Mesenchymal stem cell (in vitro differentiated cells and primary cell): Measurements from ENCODE around the gene MALT1.
A peak's percentile ranks its signal among the peaks of the same experiment; 100 is the strongest.

Source experiments
- DNase-seq: peaks from one replicate; pipeline ENCODE4 v3.0.0-alpha.2; 2013
- H2AFZ ChIP-seq: one replicate; pipeline ENCODE4 v1.6.1; 2013; ENCODE audit warnings: low read depth, mild to moderate bottlenecking, control low read depth, inconsistent platforms, low read length, moderate library complexity
- H2AK5ac ChIP-seq: 2 replicates; pipeline ENCODE4 v1.6.1; 2013; ENCODE audit warnings: low read length, moderate library complexity, mild to moderate bottlenecking, inconsistent platforms; ENCODE audit not compliant: severe bottlenecking
- H2BK120ac ChIP-seq: one replicate; pipeline ENCODE4 v1.6.1; 2013; ENCODE audit warnings: low read depth, mild to moderate bottlenecking, inconsistent platforms, low read length, moderate library complexity
- H2BK12ac ChIP-seq, 2 experiments: one replicate each; pipeline ENCODE4 v1.6.1; 2013; ENCODE audit warnings: inconsistent platforms in 2 of 2, low read length in 2 of 2, mild to moderate bottlenecking in 2 of 2, moderate library complexity in 2 of 2, control low read depth in 1 of 2
- H2BK15ac ChIP-seq: one replicate; pipeline ENCODE4 v1.6.1; 2013; ENCODE audit warnings: mild to moderate bottlenecking, low read depth, inconsistent platforms; ENCODE audit not compliant: poor library complexity, severe bottlenecking
- H2BK5ac ChIP-seq: 2 replicates; pipeline ENCODE4 v1.6.1; 2013; ENCODE audit warnings: low read depth, mild to moderate bottlenecking, low read length, control low read depth, inconsistent platforms; ENCODE audit not compliant: poor library complexity, severe bottlenecking
- H3K14ac ChIP-seq, 2 experiments: one replicate each; pipeline ENCODE4 v1.6.1; 2013; ENCODE audit warnings: inconsistent platforms in 2 of 2, low read length in 2 of 2, control low read depth in 1 of 2, mild to moderate bottlenecking in 1 of 2, moderate library complexity in 1 of 2
- H3K18ac ChIP-seq, 2 experiments: one replicate each; pipeline ENCODE4 v1.6.1; 2013; ENCODE audit warnings: inconsistent platforms in 2 of 2, low read length in 2 of 2, control low read depth in 1 of 2, low read depth in 1 of 2, mild to moderate bottlenecking in 1 of 2
- H3K23ac ChIP-seq, 2 experiments: one replicate each; pipeline ENCODE4 v1.6.1; 2013; ENCODE audit warnings: inconsistent platforms in 2 of 2, low read length in 2 of 2, mild to moderate bottlenecking in 2 of 2, moderate library complexity in 2 of 2, control low read depth in 1 of 2
- H3K27ac ChIP-seq: 2 replicates; pipeline ENCODE4 v1.5.1; 2013; ENCODE audit warnings: mild to moderate bottlenecking, moderate library complexity, low read length, control low read depth, inconsistent platforms; ENCODE audit not compliant: poor library complexity, severe bottlenecking
- H3K27me3 ChIP-seq, 2 experiments: 2 replicates each; pipeline versions ENCODE4 v1.6.1 to v1.7.0; 2013; ENCODE audit warnings: low read length in 2 of 2, mild to moderate bottlenecking in 2 of 2, moderate library complexity in 2 of 2, control low read depth in 1 of 2, inconsistent platforms in 1 of 2; ENCODE audit not compliant: control insufficient read depth in 1 of 2, insufficient read depth in 1 of 2
- H3K36me3 ChIP-seq, 2 experiments: 2 replicates each; pipeline versions ENCODE4 v1.6.1 to v1.7.0; 2013; ENCODE audit warnings: low read length in 2 of 2, control low read depth in 1 of 2, inconsistent platforms in 1 of 2, low read depth in 1 of 2, mild to moderate bottlenecking in 1 of 2; ENCODE audit not compliant: insufficient read depth in 2 of 2, control insufficient read depth in 1 of 2
- H3K4ac ChIP-seq, 2 experiments: one replicate each; pipeline ENCODE4 v1.6.1; 2013; ENCODE audit warnings: inconsistent platforms in 2 of 2, low read length in 2 of 2, mild to moderate bottlenecking in 2 of 2, moderate library complexity in 2 of 2, control low read depth in 1 of 2, low read depth in 1 of 2
- H3K4me1 ChIP-seq: 2 replicates; pipeline ENCODE4 v1.6.1; 2013; ENCODE audit warnings: low read depth, low read length, control low read depth; ENCODE audit not compliant: control insufficient read depth, insufficient read depth
- H3K4me2 ChIP-seq: 2 replicates; pipeline ENCODE4 v1.6.1; 2013; ENCODE audit warnings: low read length, mild to moderate bottlenecking, inconsistent platforms; ENCODE audit not compliant: poor library complexity, severe bottlenecking
- H3K4me3 ChIP-seq, 2 experiments: 2 replicates each; pipeline versions ENCODE4 v1.5.1 to v1.7.0; 2013; ENCODE audit warnings: low read length in 2 of 2, mild to moderate bottlenecking in 2 of 2, control low read depth in 1 of 2, low read depth in 1 of 2; ENCODE audit not compliant: insufficient read depth in 1 of 2
- H3K79me1 ChIP-seq: replicated peaks from 2 replicates; pipeline ENCODE4 v1.6.1; 2013; ENCODE audit warnings: mild to moderate bottlenecking, control low read depth, low read length, inconsistent platforms; ENCODE audit not compliant: poor library complexity, severe bottlenecking
- H3K9ac ChIP-seq: 2 replicates; pipeline ENCODE4 v1.7.0; 2013; ENCODE audit warnings: mild to moderate bottlenecking, low read length, moderate library complexity
- H3K9me3 ChIP-seq: 2 replicates; pipeline ENCODE4 v1.7.0; 2013; ENCODE audit warnings: mild to moderate bottlenecking, low read length; ENCODE audit not compliant: control insufficient read depth
- H4K8ac ChIP-seq: one replicate; pipeline ENCODE4 v1.6.1; 2013; ENCODE audit warnings: inconsistent platforms, mild to moderate bottlenecking, low read length, moderate library complexity
- H4K91ac ChIP-seq: one replicate; pipeline ENCODE4 v1.6.1; 2013; ENCODE audit warnings: mild to moderate bottlenecking, low read length, inconsistent platforms
- WGBS: methylation state at CpG from one replicate; pipeline ENCODE4 v1.1.7; 2013; ENCODE audit warnings: mixed read lengths; 5-methylcytosine and 5-hydroxymethylcytosine counted together

MALT1 gene

DNA sequence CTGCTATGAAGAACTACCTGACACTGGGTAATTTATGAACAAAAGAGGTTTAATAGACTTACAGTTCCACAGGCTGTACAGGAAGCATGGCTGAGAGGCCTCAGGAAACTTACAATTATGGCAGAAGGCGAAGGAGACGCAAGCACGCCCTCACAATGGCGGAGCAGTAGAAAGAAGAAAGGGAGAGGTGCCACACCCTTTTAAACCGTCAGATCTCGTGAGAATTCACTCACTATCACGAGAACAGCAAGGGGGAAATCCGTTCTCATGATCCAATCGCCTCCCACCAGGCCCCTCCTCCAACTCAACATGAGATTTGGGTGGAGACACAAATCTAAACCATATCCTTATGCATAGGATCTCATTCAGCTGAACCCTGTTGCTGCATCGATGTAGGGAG, 108.8 kb downstream of the MALT1 start:
- H4K91ac ChIP-seq, result no peak overlapping the region
- no peak overlapping the region for H2AFZ ChIP-seq
- H3K27ac ChIP-seq, result no peak overlapping the region
- H2BK12ac ChIP-seq, result peak overlapping the region in 1 of 2 experiments; percentile 29
- H3K4me1 ChIP-seq, result peaks cover 10% of the 10 kb centered on the region
- no peak overlapping the region for H2BK120ac ChIP-seq
- WGBS, result 91% methylated on average over 10 of the region's 10 CpGs
- no peak overlapping the region for H2AK5ac ChIP-seq
- no peak overlapping the region for H3K4me3 ChIP-seq
- DNase-seq, result no peak
- peaks cover 0 to 6% of the 10 kb centered on the region in 2 experiments for H3K27me3 ChIP-seq
- H3K9ac ChIP-seq, result no peak overlapping the region
- no peak overlapping the region for H3K4ac ChIP-seq
- H3K36me3 ChIP-seq, result no peaks in the 10 kb centered on the region
- no peak overlapping the region for H3K18ac ChIP-seq
- no peak overlapping the region for H2BK15ac ChIP-seq
- H3K4me2 ChIP-seq, result no peak overlapping the region
- no peak overlapping the region for H3K14ac ChIP-seq
- H4K8ac ChIP-seq, result no peak overlapping the region
- no peak overlapping the region for H2BK5ac ChIP-seq
- H3K79me1 ChIP-seq, result no peaks in the 10 kb centered on the region
- H3K9me3 ChIP-seq, result no peaks in the 10 kb centered on the region
- H3K23ac ChIP-seq, result no peak overlapping the region

GRCh38 chr18:58781627-58782194, 110.4 kb downstream of the MALT1 start:
- Histone ChIP-seq H2BK5ac (no peak overlapping the region), H2BK15ac (peak overlapping the region; percentile 1), H3K36me3 (no peaks in the 10 kb centered on the region), H3K79me1 (no peaks in the 10 kb centered on the region), H3K9me3 (no peaks in the 10 kb centered on the region), H2AK5ac (no peak overlapping the region), H3K4ac (peak overlapping the region in 1 of 2 experiments; percentile 42), H3K14ac (peak overlapping the region in 1 of 2 experiments; percentile 5), H4K91ac (peak overlapping the region; percentile 87), H2AFZ (no peak overlapping the region), H2BK12ac (peak overlapping the region; percentile 81 to 92), H3K4me3 (no peak overlapping the region), H3K23ac (no peak overlapping the region), H4K8ac (no peak overlapping the region), H3K4me1 (peaks cover 14% of the 10 kb centered on the region), H3K27ac (no peak overlapping the region), H3K4me2 (no peak overlapping the region), H3K9ac (no peak overlapping the region), H3K27me3 (peaks cover 0 to 6% of the 10 kb centered on the region in 2 experiments), H3K18ac (peak overlapping the region; percentile 6 to 83), H2BK120ac (no peak overlapping the region)
- peak; percentile 85 for DNase-seq
- 21% methylated on average over 8 of the region's 10 CpGs for WGBS

DNA sequence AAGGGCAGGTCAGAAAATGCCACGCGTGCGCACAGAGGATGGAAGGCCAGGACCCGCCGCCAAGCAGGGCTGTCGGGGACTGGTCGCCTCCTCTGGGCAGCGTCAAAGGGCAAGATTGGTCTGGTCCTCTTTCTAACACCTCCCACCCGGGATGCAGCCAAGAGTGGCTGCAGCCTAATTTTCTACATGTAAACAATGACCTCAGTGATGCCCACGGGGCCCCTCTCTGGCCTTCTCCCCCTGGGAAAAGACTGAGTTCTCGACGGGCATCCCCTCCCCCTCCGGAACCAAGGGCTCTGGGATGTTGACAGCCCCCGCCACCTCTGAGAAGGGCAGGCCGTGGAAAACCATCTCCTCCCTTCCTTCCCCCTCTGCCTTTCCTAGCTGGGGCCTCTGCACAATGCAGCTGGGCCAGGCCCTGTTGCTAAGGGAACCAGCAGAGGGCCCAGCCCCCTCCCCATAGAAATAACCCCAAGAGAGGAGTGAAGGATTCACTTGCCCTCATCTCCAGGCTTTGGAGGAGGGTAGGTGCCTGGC, 113.4 kb downstream of the MALT1 start:
- no peak overlapping the region for H3K4me2 ChIP-seq
- peak overlapping the region; percentile 73 to 83 for H3K18ac ChIP-seq
- H3K27me3 ChIP-seq, result peaks cover 0 to under 1% of the 10 kb centered on the region in 2 experiments
- H4K91ac ChIP-seq, result peak overlapping the region; percentile 89
- peak overlapping the region; percentile 63 for H2BK5ac ChIP-seq
- H3K4me3 ChIP-seq, result no peak overlapping the region
- peak overlapping the region; percentile 44 for H2BK120ac ChIP-seq
- H3K4ac ChIP-seq, result peak overlapping the region; percentile 52 to 88
- H2AK5ac ChIP-seq, result peak overlapping the region; percentile 25
- H3K14ac ChIP-seq, result peak overlapping the region in 1 of 2 experiments; percentile 30
- H2BK15ac ChIP-seq, result peak overlapping the region; percentile 89
- H2BK12ac ChIP-seq, result peak overlapping the region; percentile 12 to 98
- peak overlapping the region; percentile 61 for H4K8ac ChIP-seq
- no peaks in the 10 kb centered on the region for H3K79me1 ChIP-seq
- 34% methylated on average over 15 of the region's 15 CpGs for WGBS
- H3K27ac ChIP-seq, result peak overlapping the region; percentile 43
- peak; percentile 37 for DNase-seq
- peak overlapping the region in 1 of 2 experiments; percentile 70 for H3K23ac ChIP-seq
- peak overlapping the region; percentile 74 for H2AFZ ChIP-seq
- no peaks in the 10 kb centered on the region for H3K9me3 ChIP-seq
- H3K9ac ChIP-seq, result no peak overlapping the region
- H3K4me1 ChIP-seq, result peaks cover 16% of the 10 kb centered on the region
- H3K36me3 ChIP-seq, result no peaks in the 10 kb centered on the region

DNA sequence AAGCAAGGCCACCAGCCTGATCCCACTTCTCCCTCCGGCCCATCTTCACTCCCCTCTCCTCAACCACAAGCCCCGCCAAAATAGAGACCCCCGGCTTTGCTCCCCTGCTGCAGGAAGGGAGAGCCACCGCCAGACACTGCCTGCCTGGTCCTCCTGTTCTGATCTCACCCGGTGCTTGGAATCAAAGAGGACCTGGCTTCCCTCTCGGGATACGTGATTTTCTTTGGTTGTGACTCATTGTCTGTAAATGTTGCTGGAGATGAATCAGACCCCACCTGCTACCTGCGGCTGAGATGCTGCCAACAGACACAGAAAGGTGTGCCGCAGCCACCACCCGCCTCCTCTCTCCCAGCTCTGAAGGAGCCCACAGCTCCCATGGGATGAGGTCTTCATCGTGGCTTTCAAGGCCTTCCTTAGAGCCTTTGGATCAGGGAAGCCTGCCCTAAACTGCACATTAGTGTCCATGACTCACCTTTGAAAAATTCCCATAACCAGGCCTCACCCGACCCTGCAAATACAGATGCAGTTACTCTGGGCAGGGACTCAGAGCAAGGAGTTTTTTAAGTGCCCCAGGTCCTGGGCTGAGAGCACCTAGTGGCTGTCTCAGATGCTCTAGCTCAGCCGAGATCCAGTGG, 114.0 kb downstream of the MALT1 start:
- H3K14ac ChIP-seq, result peak overlapping the region in 1 of 2 experiments; percentile 30
- peak overlapping the region; percentile 1 to 98 for H2BK12ac ChIP-seq
- H3K9me3 ChIP-seq, result no peaks in the 10 kb centered on the region
- H3K23ac ChIP-seq, result peak overlapping the region in 1 of 2 experiments; percentile 54
- H2AFZ ChIP-seq, result no peak overlapping the region
- H3K4me3 ChIP-seq, result no peak overlapping the region
- WGBS, result 15% methylated on average over 10 of the region's 13 CpGs
- H4K8ac ChIP-seq, result peak overlapping the region; percentile 61
- peak overlapping the region; percentile 41 to 83 for H3K18ac ChIP-seq
- DNase-seq, result peak; percentile 88
- H3K36me3 ChIP-seq, result no peaks in the 10 kb centered on the region
- peaks cover 16% of the 10 kb centered on the region for H3K4me1 ChIP-seq
- peak overlapping the region; percentile 44 for H2BK120ac ChIP-seq
- H3K79me1 ChIP-seq, result no peaks in the 10 kb centered on the region
- H2AK5ac ChIP-seq, result peak overlapping the region; percentile 25
- no peak overlapping the region for H3K9ac ChIP-seq
- peak overlapping the region; percentile 88 for H4K91ac ChIP-seq
- peak overlapping the region; percentile 89 for H2BK15ac ChIP-seq
- H3K27ac ChIP-seq, result peak overlapping the region; percentile 43
- no peak overlapping the region for H3K4me2 ChIP-seq
- H2BK5ac ChIP-seq, result peak overlapping the region; percentile 63
- H3K4ac ChIP-seq, result peak overlapping the region; percentile 16 to 88
- H3K27me3 ChIP-seq, result no peaks in the 10 kb centered on the region
